GM12878 (cell line): ENCODE data around the gene CRAT. TPM values are rescaled to one million over a fixed set of nuclear protein-coding genes. Genes with fewer than 3 reads are reported as not detected.

Experiments used
- ATAC-seq: fragments of 200-7000 bp; cut with Tn5 transposase; 3 replicates; pipeline ENCODE4 v1.9.1; 2020; ENCODE audit warnings: mild to moderate bottlenecking, moderate library complexity
- BruUV-seq: library from RNA; stranded (reverse); fragments of 400-500 nt; replicated peaks from 2 replicates; lab custom pipeline; 2021; lab: Mats Ljungman, UMichigan
- CTCF ChIA-PET: fragments of 300-600 bp; sonication (Branson Sonifier 250); formaldehyde crosslinking; extraction: SDS; loops from one replicate; lab custom pipeline; 2021; ENCODE audit warnings: inconsistent platforms; lab: Yijun Ruan, JAX
- POLR2A ChIA-PET: fragments of 350-600 bp; formaldehyde crosslinking; extraction: SDS; loops from one replicate; lab custom pipeline; 2021; ENCODE audit warnings: inconsistent platforms; lab: Charles Lee
- RAD21 ChIA-PET: fragments of 300-600 bp; sonication (Branson Sonifier 250); formaldehyde crosslinking; loops from one replicate; lab custom pipeline; 2023; ENCODE audit warnings: antibody characterized with exemption; ENCODE audit not compliant: unreplicated experiment; lab: Charles Lee
- SMC1A ChIA-PET: fragments of 300-600 bp; sonication (Branson Sonifier 250); formaldehyde crosslinking; loops from one replicate; lab custom pipeline; 2023; ENCODE audit not compliant: unreplicated experiment, uncharacterized antibody; lab: Charles Lee
- DNase-seq: peaks from one replicate; pipeline ENCODE4 v3.0.0-alpha.2; 2011; ENCODE audit warnings: low read depth, low spot score
- FAIRE-seq: peaks from 3 replicates; lab custom pipeline; 2011; peaks lifted over from hg19 to GRCh38; lab: Jason Lieb, UNC
- H2AFZ ChIP-seq: 2 replicates; pipeline ENCODE4 v1.6.0; 2011; ENCODE audit warnings: low read depth, low read length, control low read depth; ENCODE audit not compliant: control insufficient read depth
- H3K27ac ChIP-seq: 2 replicates; pipeline ENCODE4 v1.5.1; 2011; ENCODE audit warnings: control low read depth; ENCODE audit not compliant: control insufficient read depth, insufficient read depth
- H3K27me3 ChIP-seq, 2 experiments: replicated peaks in 1 of 2; 2 replicates each; pipeline versions ENCODE4 v1.6.0 to v1.6.1; 2011; ENCODE audit warnings: low read length in 1 of 2; ENCODE audit not compliant: control insufficient read depth in 2 of 2, insufficient read depth in 2 of 2
- H3K36me3 ChIP-seq, 2 experiments: 2 replicates each; pipeline ENCODE4 v1.5.1; 2011; ENCODE audit warnings: low read length in 1 of 2; ENCODE audit not compliant: control insufficient read depth in 2 of 2, insufficient read depth in 2 of 2
- H3K4me1 ChIP-seq: 2 replicates; pipeline ENCODE4 v1.6.1; 2011; ENCODE audit warnings: mild to moderate bottlenecking, low read length, moderate library complexity, mixed read lengths; ENCODE audit not compliant: control insufficient read depth, insufficient read depth
- H3K4me2 ChIP-seq: 2 replicates; pipeline ENCODE4 v1.6.0; 2011; ENCODE audit warnings: control low read depth; ENCODE audit not compliant: control insufficient read depth, insufficient read depth
- H3K4me3 ChIP-seq: fragments of 200-600 bp; sonication (generic); 2 replicates; pipeline ENCODE4 v1.5.1; 2016
- H3K79me2 ChIP-seq: 2 replicates; pipeline ENCODE4 v1.6.0; 2011; ENCODE audit warnings: low read length; ENCODE audit not compliant: control insufficient read depth, insufficient read depth
- H3K9ac ChIP-seq: 2 replicates; pipeline ENCODE4 v1.8.0; 2011; ENCODE audit warnings: low read length, control low read depth, mixed read lengths; ENCODE audit not compliant: control insufficient read depth, insufficient read depth
- H3K9me3 ChIP-seq: replicated peaks from 3 replicates; pipeline ENCODE4 v1.5.1; 2011; ENCODE audit warnings: mild to moderate bottlenecking, low read length; ENCODE audit not compliant: control insufficient read depth, insufficient read depth
- H4K20me1 ChIP-seq: 2 replicates; pipeline ENCODE4 v1.6.0; 2011; ENCODE audit not compliant: control insufficient read depth, insufficient read depth
- EP300 ChIP-seq, 2 experiments: fragments of 150-350 bp in 1 of 2; IDR thresholded peaks; 2 replicates each; pipeline ENCODE4 v1.6.1; 2011 to 2012; ENCODE audit warnings: low read depth in 2 of 2, low read length in 2 of 2, borderline replicate concordance in 1 of 2, improper control_type of control experiment in 1 of 2, inconsistent platforms in 1 of 2; ENCODE audit not compliant: control insufficient read depth in 1 of 2
- FOXK2 ChIP-seq: fragments of 450-650 bp; IDR thresholded peaks from 2 replicates; pipeline ENCODE4 v1.6.1; 2017; ENCODE audit warnings: mild to moderate bottlenecking, moderate library complexity
- IRF4 ChIP-seq: IDR thresholded peaks from 2 replicates; pipeline ENCODE4 v1.6.1; 2011; ENCODE audit warnings: low read depth, low read length
- MEF2B ChIP-seq: fragments of 450-650 bp; IDR thresholded peaks from 2 replicates; pipeline ENCODE4 v1.6.1; 2018; ENCODE audit warnings: mild to moderate bottlenecking, moderate library complexity; ENCODE audit not compliant: partially characterized antibody, poor library complexity, severe bottlenecking
- MTA3 ChIP-seq: IDR thresholded peaks from 2 replicates; pipeline ENCODE4 v1.6.1; 2012; ENCODE audit warnings: low read length, inconsistent platforms, borderline replicate concordance
- SREBF2 ChIP-seq: IDR thresholded peaks from 2 replicates; pipeline ENCODE4 v1.6.1; 2012; ENCODE audit warnings: mild to moderate bottlenecking, low read length
- STAT3 ChIP-seq: IDR thresholded peaks from 2 replicates; pipeline ENCODE4 v1.6.1; 2011; ENCODE audit warnings: low read depth, low read length, improper control_type of control experiment
- SUPT20H ChIP-seq: IDR thresholded peaks from 2 replicates; pipeline ENCODE4 v1.6.1; 2011; ENCODE audit warnings: low read depth, mild to moderate bottlenecking, low read length, moderate library complexity, borderline replicate concordance; ENCODE audit not compliant: control insufficient read depth
- TAF1 ChIP-seq: IDR thresholded peaks from 2 replicates; pipeline ENCODE4 v1.6.1; 2011; ENCODE audit warnings: mild to moderate bottlenecking, low read depth, low read length, borderline replicate concordance
- YBX1 ChIP-seq: fragments of 450-650 bp; IDR thresholded peaks from 2 replicates; pipeline ENCODE4 v1.6.1; 2016; ENCODE audit warnings: antibody characterized with exemption
- ZNF24 ChIP-seq: fragments of 450-650 bp; IDR thresholded peaks from 2 replicates; pipeline ENCODE4 v1.6.1; 2017; ENCODE audit warnings: antibody characterized with exemption, mild to moderate bottlenecking
- WGBS: methylation state at CpG from one replicate; pipeline ENCODE4 v1.1.6; 2016; ENCODE audit warnings: low lambda C conversion rate; ENCODE audit not compliant: insufficient replicate concordance, insufficient coverage; ENCODE audit errors: missing lambda C conversion rate; 5-methylcytosine and 5-hydroxymethylcytosine counted together
- in situ Hi-C: fragments of 300-500 bp; cut with MboI; formaldehyde crosslinking; loops from 9 replicates; pipeline ENCODE4 v1.14.3; 2018; ENCODE audit warnings: mixed read lengths
- intact Hi-C: fragments of 100-400 bp; cut with micrococcal nuclease; formaldehyde crosslinking; loops from one replicate; pipeline ENCODE4 v1.14.2; 2022; ENCODE audit not compliant: unreplicated experiment
- polyA plus RNA-seq, 11 experiments: library from polyadenylated mRNA; depleted of rRNA in 4 of 11; unstranded in 6 of 11; stranded (reverse) in 5 of 11; fragments of >200 nt; fragmentation: Nextera tagmentation in 4 of 11; fragmentation: Illumina TruSeq in 1 of 11; extraction: Ambion mirVana in 4 of 11; extraction: Trizol in 1 of 11; gene quantifications; 1 replicate in 1 of 11; 2 replicates in 10 of 11; pipeline versions ENCODE4 v1.2.1 to v1.2.3, GENCODE V29; 2011 to 2016; ENCODE audit warnings: inconsistent platforms in 2 of 11, missing spikeins in 2 of 11, low read depth in 1 of 11
- total RNA-seq, 4 experiments: library from RNA; depleted of rRNA in 3 of 4; stranded (reverse); fragments of >200 nt in 3 of 4; fragmentation: Illumina TruSeq in 1 of 4; extraction: Trizol in 1 of 4; gene quantifications; 2 replicates each; pipeline versions ENCODE4 v1.2.1 to v1.2.3, GENCODE V29; 2013 to 2021
- TF ChIP-seq, protein P1 (sequence below): fragments of 450-650 bp; IDR thresholded peaks from 2 replicates; pipeline ENCODE4 v1.6.1; 2017; ENCODE audit warnings: low read depth, mild to moderate bottlenecking, moderate library complexity
- TF ChIP-seq, protein P2 (sequence below): IDR thresholded peaks from 2 replicates; pipeline ENCODE4 v1.6.1; 2011; ENCODE audit warnings: borderline replicate concordance, low read depth, mild to moderate bottlenecking, moderate library complexity, low read length; ENCODE audit not compliant: insufficient read depth, poor library complexity, severe bottlenecking
- TF ChIP-seq, protein P3 (sequence below): fragments of 450-650 bp; IDR thresholded peaks from 2 replicates; pipeline ENCODE4 v1.6.1; 2014; ENCODE audit warnings: mild to moderate bottlenecking

Gene CRAT
- total and polyA plus RNA-seq, 10 of the 15 experiments (the other 5 are each of a cell fraction or from before 2014, with no cell fraction given) = 0.10 to 3.4 (median 1.8) TPM

DNA sequence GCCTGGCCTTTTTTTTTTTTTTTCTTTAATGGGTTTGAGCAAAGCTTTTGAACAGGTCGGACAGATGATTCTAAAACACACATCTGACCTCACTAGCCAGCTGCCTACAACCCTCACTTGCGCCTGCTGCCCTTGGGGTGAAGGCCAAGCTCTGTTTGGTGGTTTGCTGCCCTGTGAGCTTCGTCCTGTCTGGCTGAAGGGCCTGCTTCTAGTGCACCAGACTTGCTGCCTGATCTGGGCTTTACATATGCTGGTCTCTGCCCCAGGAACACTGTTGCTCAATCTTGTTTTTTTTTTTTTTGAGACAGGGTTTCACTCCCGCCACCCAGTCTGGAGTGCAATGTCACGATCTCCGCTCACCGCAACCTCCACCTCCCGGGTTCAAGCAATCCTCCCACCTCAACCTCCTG lies 46.1 kb downstream of the CRAT start:
- Histone ChIP-seq H3K36me3 (peaks cover 0 to 8% of the 10 kb centered on the region in 2 experiments; a peak in 3 of 4 replicates), H3K4me3 (no peak overlapping the region), H3K9ac (no peak overlapping the region), H3K4me2 (no peak overlapping the region), H3K27ac (no peak overlapping the region), H3K27me3 (no peaks in the 10 kb centered on the region), H3K4me1 (peaks cover 9% of the 10 kb centered on the region), H4K20me1 (no peaks in the 10 kb centered on the region), H3K79me2 (no peaks in the 10 kb centered on the region), H3K9me3 (no peaks in the 10 kb centered on the region), H2AFZ (no peak overlapping the region)
- no peak for ATAC-seq
- SMC1A ChIA-PET = no interaction called here
- no peak for FAIRE-seq
- 91% methylated on average over 8 of the region's 8 CpGs for WGBS
- DNase-seq = no peak
- TF ChIP-seq TAF1 = no peak
- in situ Hi-C loops (no loop called here), intact Hi-C loops (no loop called here)
- RAD21 ChIA-PET = no interaction called here
- CTCF ChIA-PET = no interaction called here
- BruUV-seq = no TSS peak
- POLR2A ChIA-PET = no interaction called here

DNA sequence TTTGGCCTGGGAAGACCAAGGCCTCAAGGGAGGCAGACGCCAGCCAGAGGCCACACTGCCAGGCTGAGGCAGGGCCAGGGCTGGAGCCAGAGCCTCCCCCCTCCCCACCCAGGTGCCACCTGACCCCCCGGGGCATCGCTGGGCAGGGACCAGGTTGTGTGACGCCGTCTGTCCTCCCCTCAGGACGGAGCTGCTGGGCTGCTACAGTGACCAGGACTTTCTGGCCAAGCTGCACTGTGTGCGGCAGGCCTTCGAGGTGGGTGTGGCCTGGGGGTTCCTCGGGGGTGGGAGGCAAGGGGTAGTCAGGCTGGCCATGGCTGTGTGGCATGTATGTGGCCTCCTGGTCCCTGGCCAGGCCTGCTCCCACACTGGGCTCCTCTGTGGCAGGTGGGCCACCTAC lies 47.5 kb downstream of the CRAT start:
- no peak overlapping the region for H3K27ac ChIP-seq
- SMC1A ChIA-PET = no interaction called here
- in situ Hi-C loops = no loop called here

More for the DNA sequence above, 47.5 kb downstream of the CRAT start:
- H3K79me2 ChIP-seq = no peaks in the 10 kb centered on the region
- no peaks in the 10 kb centered on the region for H3K4me1 ChIP-seq
- TF ChIP-seq, protein P1, sequence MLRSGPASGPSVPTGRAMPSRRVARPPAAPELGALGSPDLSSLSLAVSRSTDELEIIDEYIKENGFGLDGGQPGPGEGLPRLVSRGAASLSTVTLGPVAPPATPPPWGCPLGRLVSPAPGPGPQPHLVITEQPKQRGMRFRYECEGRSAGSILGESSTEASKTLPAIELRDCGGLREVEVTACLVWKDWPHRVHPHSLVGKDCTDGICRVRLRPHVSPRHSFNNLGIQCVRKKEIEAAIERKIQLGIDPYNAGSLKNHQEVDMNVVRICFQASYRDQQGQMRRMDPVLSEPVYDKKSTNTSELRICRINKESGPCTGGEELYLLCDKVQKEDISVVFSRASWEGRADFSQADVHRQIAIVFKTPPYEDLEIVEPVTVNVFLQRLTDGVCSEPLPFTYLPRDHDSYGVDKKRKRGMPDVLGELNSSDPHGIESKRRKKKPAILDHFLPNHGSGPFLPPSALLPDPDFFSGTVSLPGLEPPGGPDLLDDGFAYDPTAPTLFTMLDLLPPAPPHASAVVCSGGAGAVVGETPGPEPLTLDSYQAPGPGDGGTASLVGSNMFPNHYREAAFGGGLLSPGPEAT = no peak
- TF ChIP-seq ZNF24 (no peak), EP300 (IDR thresholded peaks at IDR 0.05; ENCODE audit: borderline replicate concordance in 1 of 2, control insufficient read depth in 1 of 2, low read depth in 2 of 2, low read length in 2 of 2) (no peak), IRF4 (no peak), STAT3 (no peak), YBX1 (no peak), MTA3 (no peak), FOXK2 (no peak), SUPT20H (no peak), MEF2B (no peak), SREBF2 (no peak)
- TF ChIP-seq, protein P2, sequence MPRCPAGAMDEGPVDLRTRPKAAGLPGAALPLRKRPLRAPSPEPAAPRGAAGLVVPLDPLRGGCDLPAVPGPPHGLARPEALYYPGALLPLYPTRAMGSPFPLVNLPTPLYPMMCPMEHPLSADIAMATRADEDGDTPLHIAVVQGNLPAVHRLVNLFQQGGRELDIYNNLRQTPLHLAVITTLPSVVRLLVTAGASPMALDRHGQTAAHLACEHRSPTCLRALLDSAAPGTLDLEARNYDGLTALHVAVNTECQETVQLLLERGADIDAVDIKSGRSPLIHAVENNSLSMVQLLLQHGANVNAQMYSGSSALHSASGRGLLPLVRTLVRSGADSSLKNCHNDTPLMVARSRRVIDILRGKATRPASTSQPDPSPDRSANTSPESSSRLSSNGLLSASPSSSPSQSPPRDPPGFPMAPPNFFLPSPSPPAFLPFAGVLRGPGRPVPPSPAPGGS = no peak
- TF ChIP-seq, protein P3, sequence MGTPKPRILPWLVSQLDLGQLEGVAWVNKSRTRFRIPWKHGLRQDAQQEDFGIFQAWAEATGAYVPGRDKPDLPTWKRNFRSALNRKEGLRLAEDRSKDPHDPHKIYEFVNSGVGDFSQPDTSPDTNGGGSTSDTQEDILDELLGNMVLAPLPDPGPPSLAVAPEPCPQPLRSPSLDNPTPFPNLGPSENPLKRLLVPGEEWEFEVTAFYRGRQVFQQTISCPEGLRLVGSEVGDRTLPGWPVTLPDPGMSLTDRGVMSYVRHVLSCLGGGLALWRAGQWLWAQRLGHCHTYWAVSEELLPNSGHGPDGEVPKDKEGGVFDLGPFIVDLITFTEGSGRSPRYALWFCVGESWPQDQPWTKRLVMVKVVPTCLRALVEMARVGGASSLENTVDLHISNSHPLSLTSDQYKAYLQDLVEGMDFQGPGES = no peak
- H3K9ac ChIP-seq = no peak overlapping the region
- no peaks in the 10 kb centered on the region for H3K9me3 ChIP-seq
- 83% methylated on average over 4 of the region's 9 CpGs for WGBS
- CTCF ChIA-PET = no interaction called here
- no peak overlapping the region for H3K4me3 ChIP-seq
- RAD21 ChIA-PET = no interaction called here
- H3K36me3 ChIP-seq = peaks cover 7 to 10% of the 10 kb centered on the region in 2 experiments; a peak in 3 of 4 replicates
- no peaks in the 10 kb centered on the region for H3K27me3 ChIP-seq
- H3K4me2 ChIP-seq = no peak overlapping the region
- POLR2A ChIA-PET = no interaction called here
- ATAC-seq (no peak), FAIRE-seq (no peak), DNase-seq (no peak)
- intact Hi-C loops = no loop called here
- H4K20me1 ChIP-seq = no peaks in the 10 kb centered on the region
- no TSS peak for BruUV-seq
- H2AFZ ChIP-seq = no peak overlapping the region
